HG02571 (cell line): Measurements from ENCODE around the gene CBLB.

ENCODE experiments used
- ATAC-seq: cut with Tn5 transposase; IDR thresholded peaks from one replicate; pipeline ENCODE4 v1.9.1; 2021; ENCODE audit warnings: mild to moderate bottlenecking, moderate library complexity; ENCODE audit not compliant: unreplicated experiment

The CBLB gene

DNA sequence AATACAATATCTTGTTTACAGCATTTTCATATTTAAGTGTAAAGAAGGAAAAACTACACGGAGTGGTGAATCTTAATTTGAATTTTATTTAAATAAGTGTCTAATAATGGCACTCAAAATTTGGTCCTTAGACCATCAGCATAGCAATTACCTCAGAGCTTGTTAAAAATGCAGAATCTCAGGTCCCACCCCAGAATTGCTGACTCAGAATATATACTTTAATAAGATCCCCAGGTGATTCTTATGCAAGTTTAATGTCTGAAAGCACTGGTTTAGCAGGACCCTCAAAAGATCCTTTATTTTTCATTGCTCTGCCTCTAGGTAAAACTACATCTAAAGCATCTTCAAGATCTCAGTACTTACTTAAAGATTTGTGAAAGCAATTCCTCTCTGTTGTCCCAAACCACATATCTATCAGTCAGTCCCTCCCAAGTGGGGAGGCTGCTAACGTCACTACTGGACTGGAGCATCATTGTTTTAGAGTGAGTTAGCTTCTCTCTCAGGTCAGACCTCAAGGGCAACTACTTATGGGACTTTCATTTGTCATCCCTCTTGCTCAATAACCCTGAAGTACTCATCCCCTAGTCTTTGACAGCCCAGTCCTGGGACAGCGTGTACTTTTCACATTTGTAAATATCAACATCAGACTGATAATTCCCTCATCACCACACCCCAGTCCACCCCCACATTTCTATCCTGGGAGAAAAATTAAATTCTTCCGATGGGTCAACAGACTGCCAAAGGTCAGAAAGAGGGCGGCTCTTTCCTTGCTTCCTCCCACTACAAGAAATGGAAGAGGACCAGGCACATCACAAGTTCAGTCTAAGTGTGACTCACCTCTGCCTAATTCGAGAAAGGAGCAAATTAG is 76.7 kb downstream of the CBLB start:
- no peak for ATAC-seq

DNA sequence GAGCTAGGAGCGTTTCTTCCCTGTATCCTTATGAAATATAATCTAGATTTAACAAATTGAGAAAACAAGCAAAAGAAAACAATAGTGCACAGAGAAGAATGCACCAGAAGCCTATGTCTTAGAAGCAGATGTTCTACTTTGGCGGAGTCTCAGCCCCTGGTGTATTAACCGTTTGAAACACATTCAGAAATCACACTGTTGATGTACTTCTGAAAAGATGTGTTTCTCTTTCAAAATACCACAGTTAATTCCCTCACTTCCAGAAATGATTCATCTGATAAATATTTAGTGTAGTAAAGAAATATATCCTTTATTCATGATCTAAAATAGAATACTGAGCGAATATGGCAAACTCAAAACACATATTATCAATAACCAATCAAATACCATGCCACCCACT is 77.7 kb downstream of the CBLB start:
- ATAC-seq = no peak

DNA sequence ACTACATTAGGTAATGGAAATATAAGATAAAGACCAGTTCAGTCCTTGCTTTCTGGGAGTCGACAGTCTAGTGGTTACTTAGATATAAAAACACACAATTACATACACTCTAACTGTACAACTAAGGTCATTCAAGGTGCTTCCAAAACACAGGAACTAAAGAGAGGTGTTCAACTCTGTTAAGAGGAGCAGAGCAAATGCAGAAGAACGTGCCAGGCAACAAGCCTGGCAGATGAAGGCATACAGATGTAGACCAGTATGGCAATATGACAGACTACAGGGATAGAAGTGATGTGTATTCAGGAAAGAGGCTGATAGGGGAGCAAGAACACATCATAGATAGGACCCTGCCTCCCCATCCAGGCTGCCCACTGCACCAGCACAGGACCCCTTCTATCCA is 78.3 kb downstream of the CBLB start:
- no peak for ATAC-seq

DNA sequence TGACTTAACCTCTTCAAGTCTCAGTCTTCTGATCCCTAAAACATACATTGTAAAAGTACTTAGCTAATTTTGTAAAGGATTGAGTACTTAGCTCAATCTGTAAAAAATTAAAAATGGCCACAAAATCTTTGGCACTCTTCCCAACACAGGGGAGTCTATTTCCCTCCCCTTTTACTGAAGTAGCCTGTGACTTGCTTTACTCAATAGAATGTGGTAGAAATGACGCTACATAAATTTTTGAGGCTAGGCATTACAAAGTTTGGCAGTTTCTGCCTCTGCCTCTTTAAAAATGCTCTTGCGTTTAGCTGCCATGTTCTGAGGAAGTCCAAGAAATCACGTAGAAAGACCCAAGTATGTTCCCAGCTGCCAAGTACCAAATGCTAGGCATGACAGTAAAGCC is 80.2 kb downstream of the CBLB start:
- ATAC-seq = no peak

DNA sequence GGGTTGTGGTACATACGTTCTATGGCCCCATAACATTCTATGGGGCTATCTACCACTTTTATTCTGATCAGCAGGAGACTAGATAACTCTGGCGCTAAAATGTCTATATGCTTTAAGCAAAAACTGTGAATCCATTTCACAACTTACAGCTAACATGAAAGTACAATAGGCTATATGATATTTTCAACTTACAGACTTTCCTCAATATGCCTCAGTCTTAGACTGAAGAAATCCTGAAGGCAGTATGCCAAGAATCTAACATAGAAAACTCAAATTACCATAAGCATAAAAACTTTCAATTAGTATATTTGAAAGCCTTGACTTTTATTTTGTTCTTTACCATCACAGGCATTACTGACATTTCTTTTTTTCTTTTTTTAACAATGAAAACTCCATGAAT is 81.4 kb downstream of the CBLB start:
- no peak for ATAC-seq

DNA sequence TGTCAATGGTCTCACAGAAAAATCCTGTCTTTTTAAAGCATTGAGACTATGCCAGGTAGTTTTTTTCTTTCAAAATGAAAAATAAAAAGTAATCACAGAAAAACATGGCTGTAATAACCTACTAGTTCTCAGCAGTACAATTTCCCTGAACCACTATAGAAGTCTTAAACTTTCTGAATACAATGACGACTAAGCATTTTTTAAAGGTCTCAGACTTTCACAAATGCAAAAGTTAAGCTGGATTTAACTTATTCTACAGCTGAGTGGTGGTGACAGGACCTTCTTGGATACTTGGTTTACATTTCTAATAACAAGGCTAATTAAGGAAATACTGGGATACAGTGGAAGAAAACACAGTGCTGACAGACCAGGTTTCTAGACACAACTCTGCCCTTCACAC is 81.8 kb downstream of the CBLB start:
- ATAC-seq = no peak

DNA sequence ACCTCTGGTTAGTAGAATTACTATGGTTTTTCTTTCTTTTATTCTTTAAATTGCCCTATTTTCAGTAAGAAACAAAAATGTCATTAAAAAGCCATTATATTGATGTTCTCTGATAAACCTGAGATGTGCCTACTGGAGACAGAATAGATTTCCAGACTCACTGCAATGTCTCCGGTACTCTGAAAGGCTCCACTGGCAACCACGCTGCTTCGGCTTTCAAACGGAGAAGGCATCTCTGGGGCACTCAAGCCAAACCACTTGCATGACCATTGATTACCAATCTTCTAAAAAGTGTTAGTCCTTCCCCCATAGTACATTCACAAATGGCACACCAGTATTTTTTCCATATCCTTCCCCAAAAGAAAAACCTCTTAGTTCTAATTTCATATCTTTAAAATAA is 82.6 kb downstream of the CBLB start:
- no peak for ATAC-seq

DNA sequence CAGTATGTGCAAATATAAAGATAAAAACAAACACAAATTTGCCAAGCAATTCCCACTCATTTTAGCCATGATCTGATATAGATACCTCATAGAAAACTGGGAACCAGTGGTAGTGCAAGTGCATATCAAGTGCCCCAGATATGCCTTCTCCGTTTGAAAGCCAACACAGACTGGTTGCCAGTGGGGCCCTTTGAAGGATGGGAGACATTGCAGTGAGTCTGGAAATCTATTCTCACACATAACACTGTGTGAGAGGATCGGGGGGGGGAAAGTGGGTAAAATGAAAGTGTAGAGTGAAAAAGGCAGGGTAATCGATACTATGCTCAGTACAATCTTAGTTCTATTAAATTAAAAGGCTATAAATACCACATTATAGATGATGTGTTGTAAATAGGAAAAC is 83.0 kb downstream of the CBLB start:
- ATAC-seq = no peak

DNA sequence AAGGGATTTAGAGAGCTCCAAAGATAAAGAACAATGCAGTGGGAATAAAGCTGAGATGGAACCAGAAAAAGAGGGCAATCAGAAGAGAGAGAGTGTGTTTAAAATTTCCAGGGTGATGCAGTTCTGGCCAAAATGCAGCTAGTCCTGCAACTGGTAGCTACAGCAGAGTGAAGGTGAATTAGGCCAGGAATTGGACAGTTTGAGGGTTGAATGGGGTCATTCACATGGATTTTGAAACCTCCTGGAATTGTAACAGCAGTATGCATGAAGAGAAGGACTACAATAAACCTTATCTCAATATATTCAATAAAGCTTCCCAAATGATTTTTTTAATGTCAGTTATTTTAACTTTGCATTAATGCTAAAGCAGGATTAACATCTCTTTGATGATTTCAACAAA is 85.2 kb downstream of the CBLB start:
- ATAC-seq = no peak

DNA sequence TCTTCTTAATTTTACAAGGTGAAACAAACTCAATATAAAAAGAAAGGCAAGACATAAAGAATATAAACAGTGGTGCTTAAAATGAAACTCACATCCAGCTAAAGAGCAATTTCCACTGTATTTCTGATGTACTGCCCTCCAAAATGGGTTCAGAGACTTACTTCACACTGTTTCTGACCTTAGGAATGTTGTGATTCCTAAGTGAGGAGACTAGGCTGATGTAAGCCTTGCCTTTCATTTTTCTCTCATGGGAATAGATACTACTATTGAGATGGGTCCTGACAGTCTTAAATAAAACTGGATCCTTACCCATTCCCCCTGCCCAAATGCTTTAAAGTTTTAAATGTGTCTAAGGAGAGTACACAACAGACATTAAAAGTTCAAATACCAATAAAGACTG is 86.9 kb downstream of the CBLB start:
- no peak for ATAC-seq

DNA sequence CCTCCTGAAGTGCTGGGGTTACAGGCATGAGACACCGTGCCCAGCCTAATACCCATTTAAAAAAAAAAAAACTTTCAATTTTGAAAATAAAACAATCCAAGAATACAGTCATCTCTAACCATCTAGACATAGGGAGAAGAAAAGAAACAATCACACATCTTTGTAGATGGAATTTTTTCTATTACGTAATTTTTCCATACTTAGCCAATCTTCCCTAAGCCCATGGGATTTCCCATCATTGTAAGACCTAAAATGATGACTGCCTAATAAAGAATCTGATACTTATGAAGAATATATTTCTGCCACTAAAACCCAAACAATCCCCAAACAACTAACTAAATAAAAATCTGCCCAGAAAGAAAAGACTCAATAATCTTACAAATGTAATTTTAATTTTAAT is 88.7 kb downstream of the CBLB start:
- no peak for ATAC-seq

DNA sequence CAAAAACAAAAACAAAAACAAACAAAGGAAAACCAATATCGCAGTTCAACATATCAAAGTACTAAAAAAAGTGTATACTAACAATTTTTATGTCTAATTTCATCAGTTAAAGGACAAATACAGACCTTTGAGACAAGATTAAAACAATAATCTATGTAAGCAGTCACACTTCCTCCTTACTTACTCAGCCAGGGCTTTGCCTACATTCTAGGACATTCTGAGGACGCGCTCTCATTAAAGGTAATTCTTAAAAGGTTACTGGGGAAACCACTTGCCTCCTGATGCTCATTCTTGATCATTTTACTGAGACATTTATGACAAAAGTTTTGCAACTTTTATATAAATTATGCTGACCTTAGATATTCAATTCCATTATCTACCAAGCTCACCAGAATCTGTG is 93.4 kb downstream of the CBLB start:
- ATAC-seq = no peak

DNA sequence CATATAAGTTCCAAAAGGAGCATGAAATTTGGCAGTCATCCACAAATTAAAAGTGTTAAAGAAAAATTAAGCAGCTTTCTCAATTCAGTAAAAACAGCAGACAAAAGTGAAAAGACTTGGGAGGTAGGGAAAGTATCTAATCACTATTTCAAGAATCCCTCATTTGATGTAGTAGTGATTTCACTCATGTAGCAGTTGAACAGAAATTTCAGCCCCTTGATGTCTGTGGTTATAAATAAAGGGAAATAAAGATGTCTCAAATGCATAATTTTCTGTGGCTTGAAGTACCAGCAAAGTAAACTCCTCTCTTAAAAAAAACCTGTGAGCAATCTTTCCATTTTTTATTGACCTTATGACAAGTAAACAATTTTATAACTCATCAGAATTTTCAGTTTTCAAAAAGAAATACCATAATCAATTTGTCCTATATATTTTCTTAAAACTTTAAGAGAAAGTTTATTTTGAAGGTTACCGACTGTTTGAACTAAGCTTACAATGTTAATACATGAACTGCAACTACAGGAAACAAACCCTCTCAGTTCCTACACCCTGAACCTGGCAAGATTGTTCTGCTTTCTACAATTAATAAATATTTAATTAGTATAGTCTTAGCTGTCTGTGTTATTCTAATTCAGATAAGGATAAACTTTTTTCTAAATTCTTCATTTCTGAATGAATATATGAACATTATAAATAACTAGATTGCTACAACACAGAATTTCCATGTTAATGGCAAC is 94.2 kb downstream of the CBLB start:
- no peak for ATAC-seq

DNA sequence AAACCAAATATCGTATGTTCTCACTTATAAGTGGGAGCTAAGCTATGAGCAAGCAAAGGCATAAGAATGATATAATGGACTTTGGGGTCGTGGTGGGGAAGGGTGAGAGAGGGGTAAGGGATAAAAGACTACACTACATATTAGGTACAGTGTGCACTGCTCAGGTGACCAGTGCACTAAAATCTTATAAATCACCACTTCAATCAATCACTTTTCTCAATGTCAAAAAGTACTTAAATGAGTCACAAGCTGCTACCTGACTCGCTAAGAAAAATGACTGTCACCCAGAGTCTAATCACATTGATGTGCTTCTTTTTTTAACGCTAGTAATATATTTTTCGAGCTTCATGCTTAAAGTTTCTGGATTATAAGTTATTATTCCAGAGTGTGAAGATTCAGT is 95.5 kb downstream of the CBLB start:
- ATAC-seq = no peak

DNA sequence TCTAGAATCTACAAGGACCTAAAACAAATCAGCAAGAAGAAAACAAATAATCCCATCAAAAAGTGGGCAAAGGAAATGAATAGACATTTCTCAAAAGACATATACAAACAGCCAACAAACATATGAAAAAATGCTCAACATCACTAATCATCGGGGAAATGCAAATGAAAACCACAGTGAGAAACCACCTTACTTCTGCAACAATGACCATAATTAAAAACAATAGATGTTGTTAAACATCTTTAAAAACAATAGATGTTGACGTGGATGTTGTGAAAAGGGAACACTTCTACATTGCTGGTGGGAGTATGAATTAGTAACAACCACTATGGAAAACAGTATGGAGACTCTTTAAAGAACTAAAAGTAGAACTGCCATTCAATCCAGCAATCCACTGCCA is 96.2 kb downstream of the CBLB start:
- ATAC-seq = no peak

DNA sequence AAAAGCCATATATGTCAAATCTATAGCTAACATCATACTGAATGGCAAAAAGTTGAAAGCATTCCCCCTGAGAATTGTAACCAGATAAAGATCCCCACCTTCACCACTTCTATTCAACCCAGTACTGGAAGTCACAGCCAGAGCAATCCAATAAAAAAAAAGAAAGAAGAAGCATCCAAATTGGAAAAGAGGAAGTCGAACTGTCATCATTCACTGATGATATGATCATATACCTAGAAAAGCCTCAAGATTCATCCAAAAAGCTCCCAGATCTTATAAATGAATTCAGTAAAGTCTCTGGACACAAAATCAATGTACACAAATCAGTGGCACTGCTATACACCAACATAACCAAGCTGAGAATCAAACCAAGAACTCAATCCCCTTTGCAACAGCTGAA is 97.4 kb downstream of the CBLB start:
- ATAC-seq = no peak

DNA sequence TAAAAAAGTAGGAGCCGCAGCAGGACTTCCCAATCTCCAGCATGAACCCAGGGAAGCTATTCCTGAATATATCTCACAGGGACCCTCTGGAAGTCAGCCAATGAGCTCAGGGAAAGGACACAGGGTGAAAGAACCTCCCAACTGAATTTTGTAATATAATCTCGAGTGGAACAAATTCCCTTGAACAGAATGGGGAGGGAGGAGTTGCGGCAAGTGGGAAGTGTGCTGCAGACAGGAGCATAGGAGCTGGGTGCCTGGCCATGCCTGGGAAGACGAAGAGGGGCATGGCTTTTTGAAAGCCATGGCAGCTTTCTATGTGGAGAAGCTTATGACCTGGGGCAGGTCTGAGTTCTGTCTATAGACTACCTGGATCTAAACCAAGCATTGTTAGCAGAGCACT is 98.4 kb downstream of the CBLB start:
- ATAC-seq = no peak

DNA sequence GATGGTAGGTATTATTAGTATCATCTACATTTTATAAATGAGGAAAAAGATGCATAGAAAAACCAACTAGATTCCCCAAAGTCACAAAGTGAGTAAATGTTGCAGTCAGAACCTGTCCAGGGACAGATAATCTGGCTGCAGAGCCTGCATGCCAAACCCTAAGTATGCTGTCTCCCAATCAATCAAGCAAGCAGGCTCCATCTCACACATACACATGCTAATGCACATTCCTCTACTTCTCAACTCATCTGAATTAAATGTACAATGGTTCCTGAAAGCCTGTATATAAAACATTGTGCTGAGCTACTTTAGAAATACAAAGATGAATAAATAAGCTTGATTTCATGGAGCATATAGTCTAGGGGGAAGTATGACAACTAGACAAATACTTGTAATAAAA is 101.0 kb downstream of the CBLB start:
- ATAC-seq = no peak

DNA sequence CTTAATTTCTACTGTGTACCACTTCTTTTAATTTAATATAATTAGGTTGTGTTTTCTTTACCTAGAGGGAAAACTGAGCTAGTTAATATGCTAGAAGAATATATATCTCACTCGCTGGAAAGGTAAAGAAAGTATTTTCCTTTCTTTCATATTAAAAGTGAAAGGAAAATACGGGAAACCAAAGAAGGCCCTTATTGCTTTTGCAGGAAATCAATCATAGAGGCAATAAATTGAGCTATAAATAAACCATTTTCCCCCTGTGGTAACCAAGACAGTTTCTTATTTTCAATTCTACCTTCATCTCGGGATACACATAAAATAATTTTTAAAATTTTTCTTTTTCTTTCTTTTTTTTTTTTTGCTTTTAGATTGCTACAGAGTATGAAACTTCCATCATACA is 101.6 kb downstream of the CBLB start:
- no peak for ATAC-seq

DNA sequence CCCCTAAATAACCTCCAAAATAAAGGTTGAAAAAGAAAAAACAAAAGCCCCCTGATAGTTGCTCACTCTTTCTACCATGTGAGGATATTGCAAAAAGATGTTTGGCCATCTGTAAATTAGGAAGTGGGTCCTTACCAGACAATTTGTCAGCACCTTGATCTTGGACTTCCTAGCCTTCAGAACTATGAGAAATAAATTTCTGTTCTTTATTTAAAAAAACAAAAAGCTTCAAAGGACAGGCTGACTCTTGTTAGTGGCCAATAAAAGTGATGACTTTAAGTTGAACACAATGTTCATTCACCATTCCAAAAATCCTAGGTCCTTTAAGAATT is 103.5 kb downstream of the CBLB start:
- ATAC-seq = no peak

DNA sequence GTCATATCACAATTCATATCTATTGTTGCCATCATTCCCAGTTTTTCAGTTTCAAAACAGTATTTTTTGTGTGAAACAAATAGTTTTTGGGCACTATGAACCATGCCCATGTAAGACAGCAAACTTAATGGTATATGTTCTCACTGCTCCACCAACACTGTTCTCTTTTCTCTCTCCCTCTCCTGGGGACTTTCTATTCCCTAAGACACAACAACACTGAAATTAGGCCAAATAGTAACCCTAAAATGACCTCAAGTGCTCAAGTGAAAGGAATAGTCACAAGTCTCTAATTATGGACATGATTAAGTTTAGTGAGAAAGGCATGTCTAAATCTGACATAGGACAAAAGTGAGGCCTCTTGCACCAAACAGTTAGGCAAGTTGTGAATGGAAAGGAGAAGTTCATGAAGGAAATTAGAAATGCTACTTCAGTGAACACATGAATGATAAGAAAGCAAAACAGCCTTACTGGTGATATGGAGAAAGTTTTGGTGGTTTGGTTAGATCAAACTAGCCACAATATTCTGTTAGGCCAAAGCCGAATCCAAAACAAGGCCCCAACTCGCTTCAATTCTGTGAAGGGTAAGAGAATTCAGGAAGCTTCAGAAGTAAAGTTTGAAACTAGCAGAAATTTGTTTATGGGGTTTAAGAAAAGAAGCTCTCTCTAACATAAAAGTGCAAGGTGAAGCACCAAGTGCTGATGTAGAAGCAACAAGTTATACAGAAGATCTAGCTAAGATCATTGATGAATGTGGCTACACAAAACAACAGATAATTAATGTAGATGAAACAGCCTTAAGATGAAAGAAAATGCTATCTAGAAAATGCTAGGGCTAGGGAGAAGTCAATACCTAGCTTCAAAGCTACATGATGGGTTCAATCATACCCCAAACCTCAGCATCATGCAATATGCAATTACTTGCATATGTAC is 104.2 kb downstream of the CBLB start:
- no peak for ATAC-seq

DNA sequence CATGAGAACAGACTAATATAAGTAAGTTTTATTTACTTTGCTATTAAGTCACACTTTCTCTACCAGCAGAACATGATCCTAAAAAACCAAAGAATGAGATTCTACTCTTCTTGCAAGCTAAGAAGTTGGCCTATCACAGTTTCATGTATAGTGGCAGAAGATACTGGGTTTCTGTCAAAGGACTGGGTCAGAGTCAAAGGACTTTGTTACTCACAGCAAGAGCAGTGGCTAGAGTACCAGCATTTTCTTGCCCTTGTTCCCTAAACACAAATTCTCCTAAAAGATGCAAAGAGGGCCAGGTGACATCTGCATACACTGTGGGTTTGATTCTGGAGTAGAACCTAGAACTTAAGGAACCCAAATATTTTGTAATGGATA is 105.2 kb downstream of the CBLB start:
- no peak for ATAC-seq
